ENCODE measurements around the gene PPP2R2D.

PPP2R2D gene

DNA sequence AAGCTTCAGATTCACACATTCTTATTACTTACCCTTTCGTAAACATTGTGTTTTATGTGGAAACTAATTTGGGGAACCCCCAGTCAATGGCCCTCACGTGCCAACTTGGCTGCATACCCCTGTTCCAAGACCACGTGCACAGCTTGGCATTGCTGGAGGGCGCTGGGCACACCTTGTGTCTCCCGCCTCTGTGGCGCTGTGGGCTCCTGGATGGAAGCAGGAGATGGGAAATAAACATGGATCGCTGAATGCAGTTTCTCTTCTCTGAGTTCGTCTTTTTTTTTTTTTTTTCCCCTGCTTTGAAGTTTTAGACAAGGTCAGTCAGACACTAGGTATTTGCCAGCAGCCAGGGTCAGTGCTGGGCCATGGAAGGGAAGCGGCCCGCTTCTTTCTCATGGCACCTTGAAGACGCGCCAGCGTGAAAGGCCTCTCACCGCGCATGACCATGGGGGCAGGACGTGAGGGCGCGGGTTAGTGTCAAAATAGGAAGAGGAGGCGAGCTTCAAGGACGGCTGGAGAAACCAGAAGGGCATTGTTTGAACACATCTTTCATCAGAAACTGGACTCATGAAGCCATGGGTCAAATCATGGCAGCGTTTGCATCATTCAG lies 53.7 kb downstream of the PPP2R2D start:
- no peak for DNase-seq

GRCh38 chr10:131955591-131956340 lies 55.0 kb downstream of the PPP2R2D start:
- DNase-seq: no peak

DNA sequence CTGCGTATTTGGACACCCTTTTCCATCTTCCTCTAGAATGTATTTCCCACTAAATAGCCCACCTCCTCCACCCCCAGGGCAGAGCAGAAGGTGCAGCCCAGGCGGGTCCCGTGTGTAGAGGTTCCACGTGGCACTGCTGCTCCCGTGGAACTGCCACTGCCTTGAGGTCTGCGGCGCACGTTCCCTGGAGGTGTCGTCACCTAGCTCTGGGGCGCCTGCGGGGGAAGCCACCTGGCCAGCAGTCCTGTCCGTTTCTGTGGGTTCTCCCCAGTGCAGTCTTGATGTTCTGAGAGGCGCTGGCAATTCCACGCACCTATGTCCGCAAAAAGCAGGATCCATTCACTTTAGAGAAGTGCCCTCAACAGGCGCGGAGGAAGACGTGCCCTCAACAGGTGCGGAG lies 59.0 kb downstream of the PPP2R2D start:
- DNase-seq: no peak

DNA sequence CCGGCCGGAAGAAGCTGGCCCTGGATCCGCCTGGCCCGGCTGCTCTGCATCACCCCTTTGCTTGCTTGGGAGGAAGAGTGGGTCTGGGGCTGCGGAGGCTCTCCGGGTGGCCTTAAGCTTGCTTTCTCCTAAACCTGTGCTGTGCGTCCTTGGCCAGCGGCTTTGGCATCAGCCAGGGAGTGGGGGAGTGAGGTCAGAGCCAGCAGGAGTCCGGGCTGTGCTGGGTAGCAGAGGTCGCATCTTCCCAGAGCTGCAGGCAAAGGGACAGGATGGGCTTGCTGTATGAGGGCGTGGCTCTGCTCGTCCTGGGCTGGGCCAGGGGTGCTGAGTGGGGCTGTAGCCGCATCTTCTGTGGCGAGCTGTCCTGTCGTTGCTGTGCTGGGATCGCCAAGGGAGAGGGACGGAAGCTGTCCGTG lies 59.8 kb downstream of the PPP2R2D start:
- no peak for DNase-seq

DNA sequence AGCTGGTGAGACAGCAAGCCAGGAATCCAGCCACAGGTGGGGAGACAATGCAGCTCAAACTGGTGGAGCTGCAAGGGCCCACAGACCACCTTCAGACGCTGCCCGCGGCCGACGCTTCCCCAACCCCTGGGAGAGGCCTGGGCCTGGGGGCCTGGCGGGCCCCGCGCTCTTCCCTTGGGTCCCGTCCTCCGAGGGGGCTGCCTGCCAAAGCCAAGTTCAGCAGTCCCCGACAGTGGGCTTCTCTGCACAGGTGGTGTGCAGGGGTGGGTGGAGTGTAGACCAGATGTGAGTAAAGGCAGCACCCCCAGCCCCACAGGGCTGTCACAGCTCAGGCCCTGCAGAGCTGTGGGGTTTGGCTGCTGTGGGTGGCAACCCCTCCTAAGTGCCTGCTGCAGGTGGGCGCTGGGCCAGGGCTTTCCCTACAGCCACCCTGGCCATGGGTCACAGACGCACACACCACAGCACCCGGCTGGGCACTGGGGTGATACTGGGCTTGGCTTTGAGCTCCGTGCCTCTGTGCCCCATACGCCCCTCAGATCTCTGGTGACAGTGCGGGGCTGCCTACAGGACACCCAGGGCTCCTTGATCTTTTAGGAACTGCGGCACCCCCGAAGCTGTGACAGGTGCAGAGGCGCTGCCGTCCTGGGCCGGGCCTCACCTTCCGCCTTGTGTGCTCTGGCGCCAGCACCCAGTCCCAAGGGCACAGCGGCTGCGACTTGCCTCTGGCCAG lies 60.4 kb downstream of the PPP2R2D start:
- peak; percentile 19 for DNase-seq

DNA sequence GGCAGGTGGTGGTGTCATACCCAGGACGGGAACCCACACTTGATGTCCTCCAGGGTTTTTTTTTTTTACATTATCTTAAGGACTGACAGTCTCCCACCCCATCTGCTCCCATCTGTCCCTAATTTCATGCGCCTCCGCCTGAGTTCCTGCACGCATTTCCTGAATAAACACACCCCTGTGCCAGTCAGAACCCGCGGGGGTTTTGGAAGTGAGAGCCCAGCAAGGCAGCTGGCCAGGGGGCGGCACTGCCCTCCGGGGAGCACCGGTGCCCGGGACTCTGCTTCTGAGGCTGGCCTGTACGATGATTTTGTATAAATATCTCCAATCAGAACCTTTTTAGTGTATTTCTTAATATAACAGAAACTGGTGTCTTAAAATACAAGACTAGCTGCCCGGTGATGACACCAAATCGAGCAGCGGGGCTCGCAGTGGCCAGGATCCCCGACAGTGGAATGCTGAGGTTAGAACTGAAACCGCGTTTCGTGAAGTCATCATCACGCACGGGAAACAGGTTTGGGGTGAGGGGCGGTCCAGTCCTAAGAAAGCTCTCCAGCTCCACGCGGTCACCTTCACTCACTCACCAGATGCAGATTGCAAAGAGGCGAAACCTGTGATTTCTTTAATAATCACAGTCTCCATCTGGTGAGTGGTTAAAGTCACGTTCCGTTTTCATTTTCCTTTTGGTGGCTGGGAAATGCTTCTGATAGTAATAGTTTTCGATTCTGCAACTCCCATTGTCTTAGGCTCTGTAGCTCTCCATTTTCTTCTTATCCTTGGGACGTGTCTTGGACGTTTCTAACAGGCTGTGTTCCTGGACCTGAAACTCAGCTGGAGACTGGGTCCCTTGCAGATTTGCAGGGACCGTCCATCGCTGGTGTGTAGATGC lies 61.2 kb downstream of the PPP2R2D start:
- DNase-seq: peak; percentile 82

GRCh38 chr10:131963350-131963749 lies 62.5 kb downstream of the PPP2R2D start:
- DNase-seq: peak; percentile 66

DNA sequence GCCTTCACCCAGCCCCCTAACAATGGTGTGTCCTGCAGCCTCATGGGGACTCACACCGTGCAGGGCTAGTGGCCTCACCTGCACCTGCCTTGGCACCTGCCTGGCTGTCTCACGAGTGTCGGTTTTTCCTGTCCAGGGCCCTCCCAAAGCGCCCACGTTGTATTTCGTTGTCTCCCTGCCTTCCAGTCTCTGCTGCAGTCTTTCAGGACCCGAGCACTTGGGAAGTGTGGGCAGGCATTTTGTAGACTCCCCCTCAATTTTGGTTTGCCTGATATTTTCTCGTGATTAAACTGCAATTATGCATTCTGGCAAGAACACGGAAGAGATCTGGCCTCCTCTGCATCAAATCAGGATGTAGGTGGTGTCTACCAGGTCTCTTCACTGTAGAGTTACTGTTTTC lies 63.0 kb downstream of the PPP2R2D start:
- no peak for DNase-seq

GRCh38 chr10:131964298-131964697 lies 63.5 kb downstream of the PPP2R2D start:
- DNase-seq: no peak

GRCh38 chr10:131968949-131969348 lies 68.1 kb downstream of the PPP2R2D start:
- no peak for DNase-seq

- no peak for DNase-seq
These were observed 70.1 kb downstream of the PPP2R2D start for GRCh38 chr10:131970946-131971345.

DNA sequence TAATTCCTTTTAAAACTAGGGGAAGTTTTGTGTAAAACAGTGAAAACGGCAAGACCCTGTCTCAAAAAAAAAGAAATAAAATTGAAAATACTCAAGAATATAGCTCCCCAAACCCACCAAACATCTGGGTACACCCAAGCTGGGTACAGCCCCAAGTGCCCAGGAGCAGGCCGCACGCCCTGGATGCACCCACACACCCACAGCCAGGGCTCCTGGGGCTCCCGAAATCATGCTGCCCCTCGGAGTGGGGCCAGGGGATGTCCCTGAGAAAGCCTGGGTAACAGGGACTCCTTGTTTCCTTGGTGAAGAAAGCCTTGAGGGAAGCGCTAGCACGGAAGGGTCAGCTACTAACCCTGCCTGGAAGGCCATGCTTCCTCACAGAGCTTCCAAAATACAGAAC lies 70.8 kb downstream of the PPP2R2D start:
- DNase-seq: no peak

- peak; percentile 6 for DNase-seq
These were observed 71.8 kb downstream of the PPP2R2D start for GRCh38 chr10:131972474-131973071.

- no peak for DNase-seq
These were observed 72.5 kb downstream of the PPP2R2D start for GRCh38 chr10:131973160-131973951.

DNA sequence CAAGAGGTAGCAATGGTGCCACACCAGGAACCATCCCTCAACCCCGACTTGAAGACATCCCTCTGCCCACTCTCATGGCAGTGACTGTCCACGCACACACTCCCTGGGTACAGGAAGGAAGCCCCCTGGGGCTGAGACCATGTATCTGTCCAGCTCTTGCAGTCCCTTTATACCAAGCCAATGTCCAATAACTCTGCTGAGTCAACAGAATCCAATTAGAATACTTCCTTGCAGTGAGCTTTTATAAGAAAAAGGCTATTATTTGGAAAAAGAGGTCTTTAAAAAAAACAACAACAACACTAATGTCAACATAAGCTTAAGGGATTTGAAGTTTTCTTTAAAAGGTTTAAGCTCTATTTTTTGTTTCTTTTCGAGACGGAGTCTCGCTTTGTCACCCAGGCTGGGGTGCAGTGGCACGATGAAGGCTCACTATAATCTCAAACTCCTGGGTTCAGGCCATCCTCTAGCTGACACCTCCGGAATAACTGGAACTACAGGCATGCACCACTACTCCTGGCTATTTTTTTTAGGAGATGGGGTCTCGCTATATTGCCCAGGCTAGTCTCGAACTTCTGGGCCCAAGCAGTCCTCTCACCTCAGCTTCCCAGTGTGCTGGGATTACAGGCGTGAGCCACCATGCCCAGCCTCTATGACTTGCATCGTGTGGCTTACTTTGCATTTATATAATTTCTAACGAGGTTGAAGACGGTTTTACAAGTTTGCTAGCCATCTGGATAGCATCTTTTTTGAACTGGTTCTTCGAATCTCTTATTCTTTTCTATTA lies 73.4 kb downstream of the PPP2R2D start:
- DNase-seq: no peak

GRCh38 chr10:131975003-131975402 lies 74.2 kb downstream of the PPP2R2D start:
- no peak for DNase-seq

DNA sequence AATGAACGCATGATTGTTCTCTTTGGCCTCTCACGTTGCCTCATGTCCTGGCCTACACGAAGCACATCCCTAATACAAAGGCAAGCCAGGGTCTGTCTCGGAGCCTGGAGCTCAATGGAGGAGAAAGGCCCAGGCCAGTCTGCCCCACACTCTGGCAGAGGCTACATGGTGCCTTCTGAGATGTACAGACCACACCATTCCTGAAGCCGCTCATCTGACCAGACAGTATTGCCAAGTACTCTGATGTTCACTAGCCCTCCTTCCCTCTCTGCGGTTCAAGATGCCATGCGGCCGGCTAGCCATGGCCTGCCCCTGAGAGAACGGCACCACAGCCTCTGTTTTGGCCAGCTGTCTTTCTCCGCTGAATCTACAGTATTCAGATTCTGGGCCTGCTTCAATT lies 75.0 kb downstream of the PPP2R2D start:
- no peak for DNase-seq

DNA sequence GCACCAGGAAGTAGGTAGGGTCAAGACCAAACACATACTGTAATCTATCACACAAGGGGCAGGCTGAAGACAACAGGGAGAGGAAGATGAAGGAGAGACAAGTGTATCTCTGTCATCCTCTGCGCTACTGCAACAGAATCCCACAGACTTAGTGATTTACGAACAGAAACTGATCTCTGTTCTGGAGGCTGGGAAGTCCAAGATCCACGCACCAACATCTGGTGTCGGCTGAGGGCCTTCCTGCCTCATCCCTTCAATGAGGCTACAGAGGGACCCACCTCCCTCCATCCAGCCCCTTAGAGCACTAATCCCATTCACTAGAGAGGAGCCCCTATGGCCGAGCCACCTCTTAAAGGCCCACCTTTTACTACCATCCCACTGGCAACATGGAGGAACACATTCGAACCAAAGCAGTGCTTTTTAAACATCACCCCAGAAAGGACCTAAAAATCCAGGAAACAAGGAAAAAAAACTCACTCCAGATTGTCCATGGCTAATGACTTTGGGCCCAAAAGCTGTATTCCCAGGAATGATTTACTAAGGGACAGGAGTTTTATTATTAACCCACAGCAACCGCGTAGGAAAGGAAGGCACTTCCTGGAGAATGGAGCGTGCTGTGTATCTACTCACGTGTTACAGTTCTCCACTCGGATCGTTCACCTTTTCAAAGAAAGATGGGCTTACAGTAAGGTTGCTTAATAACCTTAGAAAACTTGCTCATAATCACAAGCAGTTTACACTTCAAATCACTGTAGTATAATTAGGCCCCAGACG lies 76.7 kb downstream of the PPP2R2D start:
- DNase-seq: no peak

GRCh38 chr10:131978366-131978765 lies 77.6 kb downstream of the PPP2R2D start:
- DNase-seq: no peak

- no peak for DNase-seq
These were observed 78.0 kb downstream of the PPP2R2D start for GRCh38 chr10:131978851-131979250.
